Medulla oblongata (tissue), 1 donor: Measurements from ENCODE around the gene HOXD4.

Experiments
- DNase-seq: peaks from one replicate; pipeline ENCODE4 v3.0.0-alpha.2; 2015; ENCODE audit errors: extremely low spot score

HOXD4 gene

DNA sequence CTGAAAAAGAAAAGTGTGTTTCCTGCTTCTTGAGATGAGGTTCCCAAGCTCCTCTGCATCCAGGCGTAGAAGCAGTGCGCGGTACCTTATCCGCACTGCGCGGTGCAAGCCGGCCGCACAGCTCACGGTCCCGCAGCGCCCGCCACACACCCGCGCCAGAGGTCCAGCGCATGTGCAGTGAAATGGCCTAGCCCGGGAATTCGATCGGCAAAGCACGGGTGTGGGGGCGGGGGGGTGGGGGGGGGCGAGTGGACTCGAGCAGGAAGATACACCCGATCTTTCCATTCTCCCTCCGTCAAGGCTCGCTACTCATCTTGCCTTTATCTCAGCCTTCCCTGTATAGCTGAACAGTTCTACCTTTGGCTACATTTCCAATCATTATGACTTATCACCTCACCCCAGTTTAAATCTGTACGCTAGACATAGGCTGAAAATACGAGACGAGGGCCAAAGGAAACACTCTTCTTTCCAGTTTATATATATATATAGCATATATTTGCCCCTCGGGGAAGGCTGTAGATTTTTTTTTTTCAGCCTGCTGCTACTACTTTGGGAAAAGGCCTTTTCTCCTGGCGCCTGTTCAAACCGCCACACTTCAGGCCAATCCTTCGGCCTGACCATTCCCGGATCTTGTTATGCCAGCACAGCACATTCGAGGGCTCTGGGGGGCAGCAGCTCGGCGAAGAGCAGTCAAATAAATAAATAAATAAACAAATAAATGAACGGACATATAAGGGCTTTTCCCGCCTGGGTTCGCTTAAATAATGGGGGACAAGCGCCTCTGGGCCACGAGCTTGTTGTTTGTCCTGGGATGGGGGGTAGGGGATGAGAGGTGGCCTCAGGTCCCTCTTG, 11.5 kb upstream of the HOXD4 start:
- peak; percentile 48 for DNase-seq

- peak; percentile 91 for DNase-seq
These were observed 10.6 kb upstream of the HOXD4 start for GRCh38 chr2:176140513-176141317.

GRCh38 chr2:176142281-176142680, 9.1 kb upstream of the HOXD4 start:
- DNase-seq, result no peak

GRCh38 chr2:176145085-176145969, 6.0 kb upstream of the HOXD4 start:
- no peak for DNase-seq

DNA sequence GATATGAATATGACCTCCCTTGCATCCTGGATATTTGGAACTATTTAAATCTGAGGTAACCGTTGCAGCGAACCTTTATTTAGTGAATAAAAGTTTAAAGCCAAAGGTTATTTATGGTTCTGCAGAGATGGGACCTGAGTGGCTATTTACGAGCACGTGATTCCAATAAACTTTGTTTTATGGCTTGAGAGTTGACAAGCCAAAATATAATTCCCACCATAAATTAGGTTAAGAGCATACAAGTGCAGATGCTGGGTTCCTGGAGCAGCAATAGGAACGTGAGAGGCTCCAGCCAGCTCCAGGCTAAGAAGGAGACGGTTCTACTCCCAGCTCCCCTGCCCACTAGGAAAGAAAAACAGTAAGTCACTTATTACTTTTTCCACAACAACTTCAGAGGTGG, 5.2 kb upstream of the HOXD4 start:
- DNase-seq, result no peak

DNA sequence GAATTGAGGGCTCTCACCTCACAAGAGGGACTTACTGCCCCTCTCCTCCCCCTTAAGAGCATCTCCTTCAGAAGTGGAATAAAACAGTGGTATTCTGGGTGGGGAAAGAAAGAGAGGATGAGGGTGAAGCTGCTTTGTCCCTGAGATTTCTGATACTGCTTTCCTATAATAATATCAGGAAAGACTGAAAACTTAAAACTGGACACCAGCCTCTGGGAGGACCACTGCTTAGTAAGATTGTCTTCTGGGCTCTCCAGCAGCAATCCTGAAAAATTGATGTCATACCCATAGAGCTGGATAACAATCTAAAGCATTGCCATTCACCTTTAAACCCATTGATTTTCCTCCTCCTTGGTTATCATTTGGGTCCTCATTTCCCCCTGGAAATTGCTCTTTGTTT, 4.7 kb upstream of the HOXD4 start:
- DNase-seq, result no peak

DNA sequence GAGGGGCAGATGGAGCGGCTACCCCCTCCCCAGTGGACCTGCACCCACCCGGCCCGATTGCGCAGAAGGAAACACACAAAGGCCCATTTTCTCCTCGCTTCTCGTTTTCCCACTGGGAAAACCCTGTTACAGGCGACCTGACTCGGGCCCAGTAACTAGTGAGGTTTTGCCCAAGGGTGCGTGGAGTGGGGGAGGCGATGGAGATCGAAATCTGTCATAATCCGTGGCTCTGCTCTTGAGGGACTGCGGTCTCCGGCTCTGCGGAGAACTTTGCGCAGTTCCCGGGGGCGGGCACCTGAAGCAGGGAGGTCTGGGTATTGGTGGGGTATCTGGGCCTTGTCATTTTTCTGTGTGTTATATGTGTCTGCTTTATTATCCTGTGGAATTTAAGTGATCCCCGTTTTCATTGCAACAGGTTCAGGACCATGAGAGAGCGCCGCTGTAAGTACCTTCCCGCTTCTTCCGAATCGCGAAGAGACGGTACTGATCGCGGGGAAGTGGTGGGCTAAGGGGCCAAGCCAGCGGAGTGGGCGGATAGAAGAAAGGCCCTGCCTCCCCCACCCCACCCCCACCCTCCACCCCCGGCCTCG, 4.0 kb upstream of the HOXD4 start:
- no peak for DNase-seq

DNA sequence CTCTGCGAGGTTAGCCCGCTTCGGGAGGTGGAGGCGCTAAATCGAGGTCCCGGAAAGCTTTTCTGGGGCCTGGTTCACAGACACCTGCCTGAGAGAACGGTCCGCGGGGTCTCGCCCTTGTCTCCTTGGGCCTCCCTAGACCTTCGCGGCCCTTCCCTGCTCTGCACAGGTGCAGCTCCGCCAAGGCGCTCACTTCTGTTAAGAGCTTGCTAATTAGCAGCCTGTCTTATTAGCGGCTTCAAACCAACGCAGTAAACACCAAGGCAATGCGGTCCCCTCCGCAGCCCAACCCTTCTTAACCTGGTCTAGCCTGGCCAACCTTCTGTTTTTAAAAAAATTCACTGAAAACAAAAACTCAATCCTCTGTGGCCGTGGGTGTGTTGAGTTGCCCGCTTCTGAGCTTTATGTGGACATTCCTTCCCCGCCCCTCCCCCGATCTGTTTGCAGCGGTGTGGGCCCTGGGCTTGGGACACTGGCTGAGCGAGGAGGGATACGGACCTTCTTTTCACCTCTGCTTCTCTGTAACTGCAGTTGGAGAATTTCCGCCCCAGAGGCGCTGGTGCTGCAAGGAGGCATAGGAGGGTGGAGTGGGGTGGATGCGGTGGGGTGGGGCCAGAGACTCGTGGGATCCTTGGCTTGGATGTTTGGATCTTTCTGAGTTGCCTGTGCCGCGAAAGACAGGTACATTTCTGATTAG, 3.4 kb upstream of the HOXD4 start:
- DNase-seq, result no peak

- DNase-seq, result no peak
These were observed 2.5 kb upstream of the HOXD4 start for GRCh38 chr2:176148751-176149421.

- DNase-seq, result no peak
These were observed 1.8 kb upstream of the HOXD4 start for GRCh38 chr2:176149481-176149938.

DNA sequence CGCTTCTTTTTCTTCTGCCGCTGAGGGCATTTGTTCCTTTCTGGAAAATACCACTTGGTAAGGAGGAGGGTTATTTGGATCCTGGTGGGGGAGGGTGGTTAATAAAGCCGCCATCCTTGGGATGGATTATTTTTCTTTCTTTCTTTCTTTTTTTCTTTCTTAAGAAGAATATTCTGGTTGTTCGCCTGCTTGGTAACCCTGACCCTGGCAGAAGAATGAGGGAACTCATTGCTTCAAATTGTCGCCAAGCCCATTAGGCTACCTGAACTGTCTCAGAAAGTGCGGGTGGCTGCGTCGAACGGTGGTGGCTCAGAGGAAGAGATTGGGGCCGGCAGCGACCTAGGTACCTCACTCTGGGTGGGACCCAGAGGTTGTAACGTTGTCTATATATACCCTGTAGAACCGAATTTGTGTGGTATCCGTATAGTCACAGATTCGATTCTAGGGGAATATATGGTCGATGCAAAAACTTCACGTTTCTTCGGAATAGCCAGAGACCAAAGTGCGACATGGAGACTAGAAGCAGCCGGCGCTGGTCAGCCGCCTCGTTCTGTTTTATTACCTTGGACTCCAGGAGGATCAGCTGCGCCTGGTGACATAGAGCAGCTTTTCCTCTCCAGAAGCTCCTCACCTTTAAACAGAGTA, 1.3 kb upstream of the HOXD4 start:
- DNase-seq, result no peak

DNA sequence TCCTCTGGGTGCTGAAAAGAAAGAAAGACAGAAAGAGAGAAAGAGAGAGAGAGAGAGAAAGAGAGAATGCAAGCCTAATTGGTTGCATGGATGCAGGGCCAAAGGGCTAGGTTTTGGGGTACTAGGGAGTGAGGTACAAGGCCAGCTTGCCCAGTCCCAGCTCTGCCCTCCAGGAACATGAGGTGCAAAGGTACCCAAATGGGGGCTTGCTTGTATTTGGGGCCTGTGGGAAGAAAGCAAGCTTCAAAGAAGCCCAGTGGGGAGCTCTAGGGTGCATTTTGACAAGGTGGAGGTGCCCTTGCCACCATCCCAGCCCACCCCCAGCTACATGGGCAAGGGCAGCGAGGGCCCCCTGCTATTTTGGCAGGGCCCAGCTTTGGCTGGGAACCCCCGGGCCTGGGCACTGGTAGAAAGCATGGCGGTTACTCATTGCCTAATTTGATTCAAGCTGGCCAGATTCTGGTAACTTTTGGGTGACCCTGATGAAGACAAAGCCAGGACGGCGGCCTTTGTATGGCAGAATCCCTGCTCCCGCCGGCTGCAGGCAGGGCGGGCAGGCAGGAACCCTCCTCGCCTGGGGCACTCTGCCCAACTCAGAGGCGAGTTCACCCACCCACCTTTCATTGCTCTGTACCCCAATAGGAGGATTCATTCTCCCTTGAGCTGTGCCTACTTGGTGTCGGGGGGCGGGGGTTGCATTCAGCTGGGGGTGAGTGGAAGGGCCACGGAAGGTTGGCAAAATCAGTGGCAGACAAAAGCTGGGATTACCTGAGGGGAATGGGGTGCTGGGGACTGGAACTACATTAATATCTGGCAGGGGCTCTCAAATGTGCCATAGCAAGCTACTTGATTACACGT, 537 bp upstream of the HOXD4 start:
- DNase-seq, result no peak

DNA sequence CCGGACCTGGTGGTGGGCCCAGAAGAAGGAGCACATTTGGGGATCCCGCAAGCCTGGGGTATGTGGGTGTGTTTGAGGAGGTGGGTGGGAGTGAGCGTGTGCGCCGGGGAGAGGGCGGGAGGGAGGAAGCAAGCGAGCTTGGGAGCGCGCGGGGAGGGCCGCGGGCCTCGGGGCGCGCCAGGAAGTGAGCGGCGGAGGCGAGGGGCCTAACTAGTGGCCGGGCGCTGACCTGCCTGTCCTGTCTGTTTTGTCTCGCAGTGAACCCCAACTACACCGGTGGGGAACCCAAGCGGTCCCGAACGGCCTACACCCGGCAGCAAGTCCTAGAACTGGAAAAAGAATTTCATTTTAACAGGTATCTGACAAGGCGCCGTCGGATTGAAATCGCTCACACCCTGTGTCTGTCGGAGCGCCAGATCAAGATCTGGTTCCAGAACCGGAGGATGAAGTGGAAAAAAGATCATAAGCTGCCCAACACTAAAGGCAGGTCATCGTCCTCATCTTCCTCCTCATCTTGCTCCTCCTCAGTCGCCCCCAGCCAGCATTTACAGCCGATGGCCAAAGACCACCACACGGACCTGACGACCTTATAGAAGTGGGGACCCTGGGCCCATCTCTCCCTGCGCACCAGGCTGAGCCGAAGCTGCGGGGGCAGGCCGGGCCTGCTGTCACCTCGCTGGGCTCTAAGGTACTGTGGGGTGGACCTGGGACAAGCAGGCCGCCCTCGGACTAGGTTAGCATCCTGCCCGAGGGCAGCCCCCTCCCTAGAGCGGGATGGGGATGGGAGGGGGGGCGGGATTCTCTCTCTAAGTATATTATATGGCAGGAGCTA, 1.2 kb downstream of the HOXD4 start:
- DNase-seq, result no peak

GRCh38 chr2:176154576-176155252, 3.4 kb downstream of the HOXD4 start:
- no peak for DNase-seq

- no peak for DNase-seq
These were observed 4.2 kb downstream of the HOXD4 start for GRCh38 chr2:176155356-176156044.

DNA sequence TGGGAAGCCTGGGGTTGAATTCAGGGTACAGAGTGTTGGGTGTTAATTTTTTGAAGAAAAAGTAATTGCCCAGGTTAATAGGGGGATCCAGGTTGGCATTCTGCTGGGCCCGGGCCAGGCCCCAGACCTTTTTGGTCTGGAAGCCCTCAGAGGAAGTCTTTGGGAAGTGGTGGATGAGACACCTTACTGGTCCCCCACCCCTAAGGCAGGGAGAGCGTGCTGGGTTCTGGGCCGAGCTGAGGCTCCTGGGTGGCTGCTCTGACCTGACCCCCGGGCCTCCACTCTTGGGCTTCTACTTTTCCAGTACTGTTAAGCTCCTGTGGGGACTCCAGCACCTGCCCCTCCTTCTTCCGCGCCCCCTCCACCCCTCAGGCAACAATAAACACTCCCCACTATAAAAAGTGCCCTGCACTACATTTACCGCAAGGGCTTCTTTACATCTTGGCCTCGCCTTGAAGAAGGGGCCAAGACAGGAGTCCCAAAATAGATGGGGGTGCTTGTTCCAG, 5.0 kb downstream of the HOXD4 start:
- no peak for DNase-seq
